CD4-positive, CD25-positive, alpha-beta regulatory T cell (primary cell): Measurements from ENCODE around the gene HDAC5. TPM values are rescaled to one million over a fixed set of nuclear protein-coding genes. Genes with fewer than 3 reads are reported as not detected.
"Not testable (repeated sequence)": the region's sequence is repeated elsewhere in the genome, so short reads cannot be mapped to it uniquely, and the experiment has no call there.

ENCODE experiments used
- ATAC-seq, 2 donors: fragments of 150-1000 bp; cut with Tn5 transposase; one replicate each; pipeline ENCODE4 v1.10.0; 2021; ENCODE audit warnings: low read depth in 2 of 2, moderate number of reproducible peaks in 2 of 2, moderate library complexity in 1 of 2
- DNase-seq, 3 donors: peaks; one replicate each; pipeline versions ENCODE4 v3.0.0 to v3.0.0-alpha.2; 2012 to 2022; ENCODE audit warnings: mixed read lengths in 1 of 3
- H3K27ac ChIP-seq: one replicate; pipeline ENCODE4 v1.7.0; 2013; ENCODE audit warnings: mild to moderate bottlenecking, low read length; ENCODE audit not compliant: insufficient read depth, poor library complexity, severe bottlenecking
- H3K27me3 ChIP-seq: one replicate; pipeline ENCODE4 v1.7.0; 2013; ENCODE audit warnings: low read length; ENCODE audit not compliant: control insufficient read depth, insufficient read depth
- H3K36me3 ChIP-seq: one replicate; pipeline ENCODE4 v1.7.0; 2013; ENCODE audit warnings: mild to moderate bottlenecking, low read length, moderate library complexity; ENCODE audit not compliant: control insufficient read depth, insufficient read depth
- H3K4me1 ChIP-seq: 2 replicates; pipeline ENCODE4 v1.7.0; 2013; ENCODE audit warnings: mild to moderate bottlenecking, low read length; ENCODE audit not compliant: insufficient read depth, control insufficient read depth, poor library complexity, severe bottlenecking
- H3K4me3 ChIP-seq: one replicate; pipeline ENCODE4 v1.7.0; 2013; ENCODE audit warnings: low read depth, mild to moderate bottlenecking, low read length, moderate library complexity
- H3K9me3 ChIP-seq, 2 experiments: 1 replicate in 1 of 2; 2 replicates in 1 of 2; pipeline ENCODE4 v1.7.0; 2013; ENCODE audit warnings: low read length in 2 of 2, mild to moderate bottlenecking in 1 of 2, moderate library complexity in 1 of 2; ENCODE audit not compliant: control insufficient read depth in 2 of 2
- H3K27ac Mint-ChIP-seq, 3 donors: one replicate each; pipeline ENCODE4 v1.8.0; 2020 to 2022; ENCODE audit warnings: mild to moderate bottlenecking in 3 of 3, mixed read lengths in 3 of 3, moderate library complexity in 2 of 3
- H3K27me3 Mint-ChIP-seq: one replicate; pipeline ENCODE4 v1.8.0; 2022; ENCODE audit warnings: mild to moderate bottlenecking, mixed read lengths
- H3K36me3 Mint-ChIP-seq: one replicate; pipeline ENCODE4 v1.8.0; 2020; ENCODE audit warnings: mixed read lengths
- H3K4me1 Mint-ChIP-seq, 4 donors: one replicate each; pipeline ENCODE4 v1.8.0; 2020 to 2022; ENCODE audit warnings: mixed read lengths in 4 of 4, mild to moderate bottlenecking in 1 of 4
- H3K4me3 Mint-ChIP-seq, 4 donors: one replicate each; pipeline ENCODE4 v1.8.0; 2020 to 2022; ENCODE audit warnings: mild to moderate bottlenecking in 4 of 4, mixed read lengths in 4 of 4, moderate library complexity in 3 of 4
- H3K9me3 Mint-ChIP-seq, 7 donors: one replicate each; pipeline ENCODE4 v1.8.0; 2020 to 2022; ENCODE audit warnings: mixed read lengths in 7 of 7, mild to moderate bottlenecking in 3 of 7, moderate library complexity in 2 of 7
- polyA plus RNA-seq, 4 donors: library from polyadenylated mRNA; unstranded; fragments of 300-500 nt; fragmentation: Illumina TruSeq; gene quantifications; one replicate each; pipeline ENCODE4 v1.2.3, GENCODE V29; 2021
- total RNA-seq: library from RNA; stranded (reverse); gene quantifications from one replicate; pipeline ENCODE4 v1.2.3, GENCODE V29; 2022

The HDAC5 gene
- total and polyA plus RNA-seq, 5 donors from 2014 or later: 10.6 to 69.1 (median 15.3) TPM

DNA sequence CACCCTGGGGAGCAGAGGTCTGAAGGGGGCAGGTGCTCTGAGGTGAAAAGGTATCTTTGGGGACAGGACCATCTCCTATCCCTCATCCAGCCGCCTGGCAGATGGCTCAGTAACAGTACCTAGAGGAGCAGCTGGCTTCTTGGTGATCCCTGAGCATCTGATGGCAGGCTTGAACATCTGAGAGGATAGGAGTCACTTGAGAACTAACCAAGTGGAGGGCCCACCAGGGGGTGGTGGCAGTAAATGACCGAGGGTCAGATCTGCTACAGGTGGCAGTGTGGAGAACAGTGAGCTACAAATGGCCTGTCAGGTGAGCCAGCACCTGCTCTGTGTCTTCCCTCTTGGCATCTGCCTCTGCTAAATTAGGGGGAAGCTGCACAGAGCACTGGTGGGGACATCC lies 32.0 kb upstream of the HDAC5 start:
- no peaks in the 10 kb centered on the region for H3K27me3 ChIP-seq
- no peaks in the 10 kb centered on the region for H3K36me3 ChIP-seq
- Mint-ChIP-seq H3K4me1 (peaks cover 6 to 9% (median 7%) of the 10 kb centered on the region in 4 donors), H3K27me3 (no peaks in the 10 kb centered on the region), H3K9me3 (no peaks in the 10 kb centered on the region), H3K27ac (peak overlapping the region in 1 of 3 donors; percentile 36), H3K4me3 (no peak overlapping the region), H3K36me3 (no peaks in the 10 kb centered on the region)
- ATAC-seq (no peak), DNase-seq (no peak)
- H3K9me3 ChIP-seq: no peaks in the 10 kb centered on the region
- peaks cover 9% of the 10 kb centered on the region for H3K4me1 ChIP-seq
- no peak overlapping the region for H3K27ac ChIP-seq
- H3K4me3 ChIP-seq: no peak overlapping the region

DNA sequence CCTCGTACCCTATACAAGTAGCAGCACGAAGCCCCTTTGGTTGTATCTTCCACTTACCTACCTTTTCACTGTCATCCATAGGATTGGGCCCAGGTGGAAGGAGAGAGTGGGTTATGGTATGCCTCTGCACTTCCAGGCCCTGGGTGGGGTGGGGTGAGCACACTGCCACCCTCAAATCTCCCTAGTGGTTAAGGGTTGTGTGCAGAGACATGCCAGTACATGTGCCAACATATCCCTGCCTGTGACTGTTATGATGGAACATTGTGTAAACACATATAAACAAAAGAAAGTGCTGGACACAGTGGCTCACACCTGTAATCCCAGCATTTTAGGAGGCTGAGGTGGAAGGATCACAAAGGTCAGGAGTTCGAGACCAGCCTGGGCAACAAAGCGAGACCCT lies 29.4 kb upstream of the HDAC5 start:
- H3K4me1 ChIP-seq: no peaks in the 10 kb centered on the region
- no peak overlapping the region for H3K27ac ChIP-seq
- no peaks in the 10 kb centered on the region for H3K27me3 Mint-ChIP-seq
- H3K4me3 ChIP-seq: no peak overlapping the region
- H3K27ac Mint-ChIP-seq: peak overlapping the region in 1 of 3 donors; percentile 35
- no peaks in the 10 kb centered on the region for H3K27me3 ChIP-seq
- H3K36me3 ChIP-seq: no peaks in the 10 kb centered on the region
- H3K4me1 Mint-ChIP-seq: peaks cover 0 to 4% (median 0%) of the 10 kb centered on the region in 4 donors
- no peak for ATAC-seq
- no peak overlapping the region for H3K4me3 Mint-ChIP-seq
- no peaks in the 10 kb centered on the region for H3K9me3 ChIP-seq
- no peaks in the 10 kb centered on the region for H3K36me3 Mint-ChIP-seq
- DNase-seq: no peak
- no peaks in the 10 kb centered on the region for H3K9me3 Mint-ChIP-seq

DNA sequence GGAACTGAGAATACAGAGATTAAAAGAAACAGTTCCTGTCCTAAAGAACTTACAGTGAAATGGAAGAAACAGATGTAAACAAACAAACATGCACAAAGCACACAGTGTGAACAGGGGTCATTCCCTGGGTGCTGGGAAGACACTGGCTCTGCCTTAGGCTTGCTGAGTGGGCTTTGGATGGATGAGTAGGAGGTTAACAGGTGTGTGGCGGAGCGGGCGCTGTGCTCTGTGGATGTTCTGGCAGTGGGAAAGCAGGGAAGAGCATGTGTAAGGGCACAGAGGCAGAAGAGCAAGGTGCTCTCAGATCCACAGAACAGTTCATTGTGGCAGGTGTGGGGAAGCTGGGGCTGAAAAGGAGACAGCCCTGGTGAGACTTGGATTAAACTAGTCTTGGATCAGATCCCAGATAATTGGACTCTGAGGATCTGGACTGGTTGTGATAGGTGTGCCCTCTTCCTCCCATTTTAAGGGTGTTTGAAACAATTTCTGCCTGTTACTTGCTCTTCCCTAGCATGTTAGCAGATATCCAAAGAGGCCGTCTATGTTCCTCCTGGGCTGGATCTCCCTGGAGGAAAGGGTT lies 26.4 kb upstream of the HDAC5 start:
- Mint-ChIP-seq H3K9me3 (no peaks in the 10 kb centered on the region), H3K36me3 (no peaks in the 10 kb centered on the region), H3K27ac (peak overlapping the region in 2 of 3 donors; percentile 29 to 89), H3K4me3 (no peak overlapping the region), H3K27me3 (no peaks in the 10 kb centered on the region), H3K4me1 (peaks cover 0 to 4% (median 0%) of the 10 kb centered on the region in 4 donors)
- no peaks in the 10 kb centered on the region for H3K4me1 ChIP-seq
- H3K4me3 ChIP-seq: no peak overlapping the region
- H3K9me3 ChIP-seq: no peaks in the 10 kb centered on the region
- ATAC-seq: no peak
- H3K27me3 ChIP-seq: no peaks in the 10 kb centered on the region
- H3K27ac ChIP-seq: no peak overlapping the region
- no peak for DNase-seq
- no peaks in the 10 kb centered on the region for H3K36me3 ChIP-seq

DNA sequence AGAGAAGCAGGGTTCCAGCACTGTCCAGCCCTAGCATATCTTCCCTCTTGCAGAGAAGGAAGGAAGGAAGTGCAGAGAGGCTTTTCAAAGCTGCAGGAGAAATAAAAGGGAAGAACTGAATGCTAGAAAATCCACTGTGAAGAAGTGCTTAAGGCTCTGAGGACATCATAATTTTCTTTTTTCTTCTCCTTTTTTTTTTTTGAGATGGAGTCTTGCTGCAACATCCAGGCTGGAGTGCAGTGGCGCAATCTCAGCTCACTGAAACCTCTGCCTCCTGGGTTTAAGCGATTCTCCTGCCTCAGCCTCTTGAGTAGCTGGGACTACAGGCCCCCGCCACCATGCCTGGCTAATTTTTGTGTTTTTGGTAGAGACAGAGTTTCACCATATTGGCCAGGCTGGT lies 25.6 kb upstream of the HDAC5 start:
- peak overlapping the region in 1 of 3 donors; percentile 89 for H3K27ac Mint-ChIP-seq
- not testable (repeated sequence) for H3K4me1 ChIP-seq, H3K36me3 ChIP-seq, H3K9me3 Mint-ChIP-seq, ATAC-seq, H3K27ac ChIP-seq, H3K4me3 ChIP-seq, H3K27me3 Mint-ChIP-seq, H3K9me3 ChIP-seq, H3K4me3 Mint-ChIP-seq, H3K27me3 ChIP-seq, H3K36me3 Mint-ChIP-seq, DNase-seq, H3K4me1 Mint-ChIP-seq

DNA sequence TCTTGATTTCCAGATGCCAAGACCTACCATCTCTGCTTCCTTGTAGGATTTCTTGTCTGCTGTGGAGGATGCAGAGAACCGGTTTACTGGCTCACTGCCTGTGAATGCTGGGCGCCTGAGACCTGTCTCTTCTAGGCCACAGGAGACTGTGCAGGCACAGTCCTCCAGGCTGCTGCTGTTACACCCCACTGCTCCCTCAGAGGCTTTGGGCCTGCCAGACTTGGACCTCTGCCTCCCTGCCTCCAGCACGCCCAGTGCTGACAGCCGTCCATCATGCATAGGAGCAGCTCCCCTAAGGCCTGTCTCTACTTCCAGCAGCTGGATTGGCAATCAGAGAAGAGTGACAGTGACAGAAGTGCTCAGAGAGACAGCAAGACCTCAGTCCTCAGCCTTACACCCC lies 24.4 kb upstream of the HDAC5 start:
- Histone ChIP-seq H3K27ac (no peak overlapping the region), H3K36me3 (no peaks in the 10 kb centered on the region), H3K4me1 (no peaks in the 10 kb centered on the region), H3K4me3 (no peak overlapping the region), H3K9me3 (no peaks in the 10 kb centered on the region), H3K27me3 (no peaks in the 10 kb centered on the region)
- H3K27ac Mint-ChIP-seq: no peak overlapping the region
- DNase-seq (no peak), ATAC-seq (no peak)
- H3K4me1 Mint-ChIP-seq: peaks cover 0 to 4% (median 0%) of the 10 kb centered on the region in 4 donors
- H3K4me3 Mint-ChIP-seq: no peak overlapping the region
- no peaks in the 10 kb centered on the region for H3K27me3 Mint-ChIP-seq
- H3K9me3 Mint-ChIP-seq: no peaks in the 10 kb centered on the region
- H3K36me3 Mint-ChIP-seq: no peaks in the 10 kb centered on the region

DNA sequence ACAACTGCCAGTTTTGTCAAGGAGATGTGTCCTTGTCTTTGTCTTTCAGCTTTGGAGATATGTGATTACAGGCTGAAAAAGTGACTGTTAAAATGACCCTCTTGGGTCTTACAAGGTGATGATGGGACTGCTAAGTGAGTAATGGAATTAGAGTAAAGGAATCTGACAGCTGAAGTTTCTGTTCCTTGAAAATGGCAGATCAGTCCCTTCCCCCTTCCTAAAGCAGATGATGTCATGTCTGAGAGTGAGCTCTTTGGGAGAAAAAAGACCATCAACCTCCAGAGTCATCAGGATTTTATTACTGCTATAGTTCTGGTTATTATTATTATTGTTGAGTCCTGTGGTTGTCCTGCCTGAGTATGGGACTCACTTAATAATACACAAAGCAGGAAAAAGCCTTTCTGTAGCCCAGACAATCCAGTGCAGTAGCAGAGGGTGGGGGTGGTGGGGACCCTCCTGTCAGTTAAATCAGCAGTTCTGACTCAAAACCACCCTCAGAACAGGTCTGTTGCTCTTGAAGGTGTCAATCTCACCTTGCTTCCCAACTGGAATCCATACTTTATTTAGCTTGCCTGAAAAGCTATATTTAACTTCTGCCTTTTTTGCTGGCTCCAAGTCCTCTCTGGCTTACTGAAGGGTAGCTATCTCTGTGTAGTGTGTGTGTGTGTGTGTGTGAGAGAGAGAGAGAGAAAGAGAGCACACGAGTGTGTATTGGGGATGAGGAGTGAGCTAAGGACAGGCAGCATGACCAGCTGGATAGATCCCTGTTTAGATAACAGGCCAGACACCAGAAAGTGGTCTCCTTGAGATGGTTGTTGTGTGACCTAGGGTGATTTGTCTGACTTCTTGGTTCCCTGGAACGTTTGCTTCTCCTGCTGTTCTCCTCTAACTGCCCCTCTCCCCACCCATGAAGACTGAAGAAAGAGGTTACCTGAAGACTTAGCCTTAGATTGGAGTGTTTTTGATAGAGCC lies 23.2 kb upstream of the HDAC5 start:
- Mint-ChIP-seq H3K36me3 (no peaks in the 10 kb centered on the region), H3K27me3 (peaks cover 2% of the 10 kb centered on the region), H3K9me3 (no peaks in the 10 kb centered on the region), H3K4me3 (no peak overlapping the region), H3K27ac (peak overlapping the region in 1 of 3 donors; percentile 37), H3K4me1 (peaks cover 2 to 11% (median 6%) of the 10 kb centered on the region in 4 donors)
- H3K27me3 ChIP-seq: no peaks in the 10 kb centered on the region
- H3K4me3 ChIP-seq: no peak overlapping the region
- DNase-seq (no peak), ATAC-seq (no peak)
- H3K27ac ChIP-seq: no peak overlapping the region
- H3K4me1 ChIP-seq: peaks cover 8% of the 10 kb centered on the region
- H3K9me3 ChIP-seq: no peaks in the 10 kb centered on the region
- no peaks in the 10 kb centered on the region for H3K36me3 ChIP-seq

DNA sequence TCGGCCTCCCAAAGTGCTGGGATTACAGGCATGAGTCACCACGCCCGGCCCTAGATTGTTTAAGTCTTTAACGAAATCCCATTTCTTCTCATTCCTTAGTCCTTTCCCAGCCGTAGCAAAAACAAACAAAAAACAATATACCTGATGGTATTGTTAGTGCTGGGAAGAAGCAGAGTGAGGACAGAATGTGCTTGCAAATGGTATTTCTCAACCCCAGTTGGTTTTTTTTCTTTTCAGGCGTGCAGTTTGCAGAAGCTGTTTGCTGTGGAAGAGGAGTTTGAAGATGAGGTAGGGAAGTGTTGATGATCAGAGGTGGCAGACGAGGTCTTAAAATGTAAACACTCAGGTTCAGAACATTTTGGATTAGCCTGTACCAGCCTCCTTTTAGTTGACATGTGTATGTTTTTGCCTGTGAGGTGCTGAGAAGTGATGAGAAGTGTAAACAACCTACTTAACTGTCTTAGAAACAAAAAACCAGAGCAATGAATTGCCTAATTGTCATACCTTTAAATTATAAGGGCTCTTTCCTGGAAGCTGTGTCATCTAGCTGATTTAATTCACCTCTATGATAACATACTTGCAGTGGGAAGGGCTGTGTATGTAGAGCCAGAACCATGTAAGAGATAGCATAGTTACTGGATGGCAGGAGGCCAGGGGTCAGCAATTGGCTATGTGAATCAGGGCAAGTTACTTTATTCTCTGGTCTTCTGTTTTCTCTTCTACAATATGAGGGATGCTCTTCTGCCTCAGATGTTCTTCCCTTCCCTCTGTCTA lies 21.7 kb upstream of the HDAC5 start:
- H3K36me3 Mint-ChIP-seq: no peaks in the 10 kb centered on the region
- Histone ChIP-seq H3K27ac (no peak overlapping the region), H3K4me3 (no peak overlapping the region), H3K4me1 (peaks cover 12% of the 10 kb centered on the region), H3K36me3 (no peaks in the 10 kb centered on the region), H3K27me3 (no peaks in the 10 kb centered on the region), H3K9me3 (no peaks in the 10 kb centered on the region)
- H3K4me1 Mint-ChIP-seq: peaks cover 2 to 16% (median 10%) of the 10 kb centered on the region in 4 donors
- no peak for ATAC-seq
- no peak overlapping the region for H3K27ac Mint-ChIP-seq
- peaks cover 6% of the 10 kb centered on the region for H3K27me3 Mint-ChIP-seq
- no peak for DNase-seq
- peak overlapping the region in 3 of 4 donors; percentile 8 to 56 (median 18) for H3K4me3 Mint-ChIP-seq
- no peaks in the 10 kb centered on the region for H3K9me3 Mint-ChIP-seq
